AG09319 (cell line): ENCODE results near the gene COL6A5.

Experiments
- DNase-seq: peaks from one replicate; pipeline ENCODE4 v3.0.0-alpha.2; 2010; ENCODE audit warnings: low read depth; ENCODE audit errors: extremely low read depth
- CTCF ChIP-seq: IDR thresholded peaks from 2 replicates; pipeline ENCODE4 v1.5.1; 2011; ENCODE audit warnings: low read depth, mild to moderate bottlenecking, inconsistent platforms, low read length, moderate library complexity

COL6A5 gene, protein sequence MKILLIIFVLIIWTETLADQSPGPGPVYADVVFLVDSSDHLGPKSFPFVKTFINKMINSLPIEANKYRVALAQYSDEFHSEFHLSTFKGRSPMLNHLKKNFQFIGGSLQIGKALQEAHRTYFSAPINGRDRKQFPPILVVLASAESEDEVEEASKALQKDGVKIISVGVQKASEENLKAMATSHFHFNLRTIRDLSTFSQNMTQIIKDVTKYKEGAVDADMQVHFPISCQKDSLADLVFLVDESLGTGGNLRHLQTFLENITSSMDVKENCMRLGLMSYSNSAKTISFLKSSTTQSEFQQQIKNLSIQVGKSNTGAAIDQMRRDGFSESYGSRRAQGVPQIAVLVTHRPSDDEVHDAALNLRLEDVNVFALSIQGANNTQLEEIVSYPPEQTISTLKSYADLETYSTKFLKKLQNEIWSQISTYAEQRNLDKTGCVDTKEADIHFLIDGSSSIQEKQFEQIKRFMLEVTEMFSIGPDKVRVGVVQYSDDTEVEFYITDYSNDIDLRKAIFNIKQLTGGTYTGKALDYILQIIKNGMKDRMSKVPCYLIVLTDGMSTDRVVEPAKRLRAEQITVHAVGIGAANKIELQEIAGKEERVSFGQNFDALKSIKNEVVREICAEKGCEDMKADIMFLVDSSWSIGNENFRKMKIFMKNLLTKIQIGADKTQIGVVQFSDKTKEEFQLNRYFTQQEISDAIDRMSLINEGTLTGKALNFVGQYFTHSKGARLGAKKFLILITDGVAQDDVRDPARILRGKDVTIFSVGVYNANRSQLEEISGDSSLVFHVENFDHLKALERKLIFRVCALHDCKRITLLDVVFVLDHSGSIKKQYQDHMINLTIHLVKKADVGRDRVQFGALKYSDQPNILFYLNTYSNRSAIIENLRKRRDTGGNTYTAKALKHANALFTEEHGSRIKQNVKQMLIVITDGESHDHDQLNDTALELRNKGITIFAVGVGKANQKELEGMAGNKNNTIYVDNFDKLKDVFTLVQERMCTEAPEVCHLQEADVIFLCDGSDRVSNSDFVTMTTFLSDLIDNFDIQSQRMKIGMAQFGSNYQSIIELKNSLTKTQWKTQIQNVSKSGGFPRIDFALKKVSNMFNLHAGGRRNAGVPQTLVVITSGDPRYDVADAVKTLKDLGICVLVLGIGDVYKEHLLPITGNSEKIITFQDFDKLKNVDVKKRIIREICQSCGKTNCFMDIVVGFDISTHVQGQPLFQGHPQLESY (N-terminal part only)

GRCh38 chr3:130345487-130346079 is at the start of gene COL6A5:
Gene COL6A5, plus strand, starts transcription at chr3:130345672. Its CDS starts 27,967 bp downstream, at chr3:130373639.
- TF ChIP-seq CTCF = no peak
- DNase-seq = no peak

DNA sequence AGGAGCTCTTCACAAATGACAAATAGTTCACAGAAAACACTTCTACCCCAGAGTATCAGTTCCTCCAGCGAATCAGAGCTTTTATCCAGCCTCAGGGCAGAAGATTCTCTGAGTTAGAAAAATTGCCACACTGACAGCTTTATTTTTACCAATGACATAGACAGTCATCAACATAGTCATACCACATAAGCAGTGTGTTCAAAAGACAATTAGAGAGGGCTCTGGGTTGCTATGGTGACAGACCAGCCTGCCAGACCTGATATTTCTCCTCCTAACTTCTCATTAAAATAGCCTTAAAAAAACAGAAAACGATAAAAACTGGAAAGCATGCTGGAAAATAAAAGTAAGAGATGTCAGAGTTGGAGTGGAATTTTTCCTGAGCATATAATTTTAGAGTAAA is 45.9 kb upstream of the COL6A5 start:
- no peak for DNase-seq
- TF ChIP-seq CTCF = no peak

DNA sequence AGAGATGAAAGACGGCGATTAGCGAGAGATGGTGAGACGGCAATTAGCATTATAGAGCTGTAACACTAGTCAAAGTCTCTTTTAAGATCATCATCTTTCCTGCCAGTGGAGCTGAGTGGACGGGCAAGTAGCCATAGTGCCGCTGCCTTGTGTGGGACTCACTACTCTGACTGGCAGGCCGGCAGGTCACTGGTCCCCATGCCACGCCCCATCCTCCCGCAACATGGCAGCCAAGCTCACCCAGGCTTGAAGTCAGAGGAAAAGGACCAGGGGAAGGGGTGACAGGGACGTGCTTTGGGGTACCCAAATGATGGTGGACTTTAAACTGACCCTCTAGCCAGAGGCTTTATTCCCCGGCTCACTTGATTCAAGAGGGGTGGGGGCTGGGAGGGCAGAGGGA is 44.6 kb upstream of the COL6A5 start:
- TF ChIP-seq CTCF = no peak
- DNase-seq = no peak

DNA sequence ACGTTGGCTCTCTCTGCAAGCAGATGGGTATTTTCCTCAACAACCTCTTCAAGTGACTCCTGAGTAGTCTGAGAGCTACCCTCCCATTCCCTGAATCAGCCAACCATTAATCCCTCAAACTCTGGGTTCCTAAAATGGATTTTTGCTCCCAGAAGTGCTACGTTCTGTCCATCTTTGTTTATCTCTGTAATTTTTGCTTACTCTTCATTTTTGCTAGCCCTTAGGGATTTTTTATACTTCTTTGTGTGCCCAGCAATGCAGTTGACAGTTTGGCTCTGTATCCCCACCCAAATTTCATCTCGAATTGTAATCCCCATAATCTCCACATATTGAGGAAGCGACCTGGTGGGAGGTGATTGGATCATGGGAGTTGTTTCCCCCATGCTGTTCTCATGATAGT is 35.4 kb upstream of the COL6A5 start:
- no peak for TF ChIP-seq CTCF
- no peak for DNase-seq

DNA sequence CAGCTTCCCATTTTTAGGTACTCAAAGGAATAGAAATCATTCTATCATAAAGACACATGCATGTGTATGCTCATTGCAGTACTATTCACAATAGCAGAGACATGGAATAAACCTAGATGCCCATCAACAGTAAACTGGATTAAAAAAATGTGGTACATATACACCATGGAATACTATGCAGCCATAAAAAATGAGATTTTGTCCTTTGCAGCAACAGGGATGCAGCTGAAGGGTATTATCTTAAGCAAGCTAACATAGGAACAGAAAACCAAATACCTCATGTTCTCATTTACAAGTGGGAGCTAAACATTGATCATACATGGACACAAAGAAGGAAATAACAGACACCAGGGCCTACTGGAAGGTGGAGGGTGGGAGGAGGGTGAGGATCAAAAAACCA is 33.1 kb upstream of the COL6A5 start:
- TF ChIP-seq CTCF = no peak
- DNase-seq = no peak

DNA sequence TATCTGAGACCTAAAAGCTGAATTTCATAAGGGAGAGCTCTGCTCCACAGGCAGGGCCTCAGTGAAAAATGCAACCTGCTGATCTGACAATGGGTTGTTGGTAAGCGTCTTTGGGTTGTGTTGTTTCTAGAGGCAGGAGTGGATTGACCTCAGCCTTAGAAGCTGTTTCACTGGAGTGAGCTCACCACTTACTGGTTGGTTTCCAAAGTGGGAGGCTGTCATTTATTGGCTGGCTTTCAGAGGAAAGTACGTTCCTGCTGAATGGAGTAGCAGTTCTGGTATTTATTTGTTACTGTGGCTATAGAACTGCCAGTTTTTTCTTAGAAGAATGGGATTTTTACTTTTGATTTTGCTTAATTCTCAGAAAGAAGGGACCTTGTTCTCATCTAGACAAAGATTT is 29.3 kb upstream of the COL6A5 start:
- TF ChIP-seq CTCF = no peak
- no peak for DNase-seq
